Endothelial cell of umbilical vein (primary cell): ENCODE results near the gene IRF2BPL. TPM values are rescaled to one million over a fixed set of nuclear protein-coding genes. Genes with fewer than 3 reads are reported as not detected.

ENCODE experiments used
- BruUV-seq: library from RNA; stranded (reverse); fragments of 400-500 nt; replicated peaks from 2 replicates; lab custom pipeline; 2021; lab: Mats Ljungman, UMichigan
- CTCF ChIA-PET: fragments of 300-600, 350-600 bp; sonication (Branson Sonifier 250); formaldehyde crosslinking; loops from one replicate; lab custom pipeline; 2021; ENCODE audit warnings: antibody characterized with exemption, inconsistent platforms; lab: Charles Lee
- POLR2A ChIA-PET: fragments of 300-600, 350-600 bp; sonication (Branson Sonifier 250); formaldehyde crosslinking; loops from one replicate; lab custom pipeline; 2021; ENCODE audit warnings: antibody characterized with exemption, inconsistent platforms; lab: Charles Lee
- DNase-seq: peaks from one replicate; pipeline ENCODE4 v3.0.0-alpha.2; 2011; ENCODE audit warnings: low read depth, low spot score
- FAIRE-seq: peaks from 2 replicates; lab custom pipeline; 2011; peaks lifted over from hg19 to GRCh38; lab: Jason Lieb, UNC
- H2AFZ ChIP-seq: 2 replicates; pipeline ENCODE4 v1.6.0; 2012; ENCODE audit warnings: low read depth, low read length, control low read depth, inconsistent platforms
- H3K27ac ChIP-seq: 2 replicates; pipeline ENCODE4 v1.5.1; 2011; ENCODE audit warnings: low read depth, mild to moderate bottlenecking, control low read depth, low read length, moderate library complexity; ENCODE audit not compliant: insufficient read depth
- H3K27me3 ChIP-seq, 2 experiments: 2 replicates each; pipeline versions ENCODE4 v1.6.0 to v1.6.1; 2011; ENCODE audit warnings: low read length in 2 of 2, mixed read lengths in 1 of 2; ENCODE audit not compliant: control insufficient read depth in 2 of 2, insufficient read depth in 2 of 2
- H3K36me3 ChIP-seq, 2 experiments: 2 replicates in 1 of 2; 3 replicates in 1 of 2; pipeline ENCODE4 v1.5.1; 2011; ENCODE audit warnings: low read length in 2 of 2, mild to moderate bottlenecking in 1 of 2, moderate library complexity in 1 of 2; ENCODE audit not compliant: control insufficient read depth in 2 of 2, insufficient read depth in 2 of 2; ENCODE audit errors: extremely low read depth in 1 of 2
- H3K4me1 ChIP-seq: 3 replicates; pipeline ENCODE4 v1.5.1; 2011; ENCODE audit warnings: mild to moderate bottlenecking, low read length; ENCODE audit not compliant: control insufficient read depth, insufficient read depth; ENCODE audit errors: extremely low read depth
- H3K4me2 ChIP-seq: 2 replicates; pipeline ENCODE4 v1.6.1; 2011; ENCODE audit warnings: low read length, control low read depth, mixed read lengths; ENCODE audit not compliant: insufficient read depth
- H3K4me3 ChIP-seq, 3 experiments: fragments of 200-600 bp in 1 of 3; sonication (generic), shearing (Covaris generic) in 1 of 3; replicated peaks in 1 of 3; 2 replicates each; pipeline ENCODE4 v1.5.1; 2011 to 2016; ENCODE audit warnings: control low read depth in 3 of 3, low read length in 3 of 3, mild to moderate bottlenecking in 2 of 3, inconsistent platforms in 1 of 3, low read depth in 1 of 3, moderate library complexity in 1 of 3; ENCODE audit not compliant: insufficient read depth in 1 of 3
- H3K79me2 ChIP-seq: 2 replicates; pipeline ENCODE4 v1.6.0; 2012; ENCODE audit warnings: low read length, inconsistent platforms; ENCODE audit not compliant: control insufficient read depth, insufficient read depth
- H3K9ac ChIP-seq: replicated peaks from 2 replicates; pipeline ENCODE3; 2011; ENCODE audit warnings: low read length, control low read depth; ENCODE audit not compliant: insufficient read depth; ENCODE audit errors: extremely low read depth
- H3K9me1 ChIP-seq: replicated peaks from 3 replicates; pipeline ENCODE4 v1.6.0; 2011; ENCODE audit warnings: mild to moderate bottlenecking, low read length; ENCODE audit not compliant: control insufficient read depth, insufficient read depth; ENCODE audit errors: extremely low read depth
- H3K9me3 ChIP-seq: replicated peaks from 2 replicates; pipeline ENCODE4 v1.5.1; 2012; ENCODE audit warnings: low read length, inconsistent platforms; ENCODE audit not compliant: control insufficient read depth, insufficient read depth
- H4K20me1 ChIP-seq: replicated peaks from 2 replicates; pipeline ENCODE3; 2011; ENCODE audit warnings: mild to moderate bottlenecking, low read length; ENCODE audit not compliant: control insufficient read depth, insufficient read depth; ENCODE audit errors: extremely low read depth
- GATA2 ChIP-seq: IDR thresholded peaks from 2 replicates; pipeline ENCODE4 v1.7.0; 2011; ENCODE audit warnings: low read depth, mild to moderate bottlenecking, moderate library complexity, mixed read lengths, low read length; ENCODE audit not compliant: insufficient read length, insufficient read depth
- MYC ChIP-seq: IDR thresholded peaks from one replicate; pipeline ENCODE4 v1.6.1; 2011; ENCODE audit warnings: mild to moderate bottlenecking, low read depth, low read length
- POLR2A ChIP-seq: IDR thresholded peaks from 2 replicates; pipeline ENCODE4 v1.6.1; 2012; ENCODE audit warnings: low read depth, mild to moderate bottlenecking, control low read depth, low read length
- dilution Hi-C: fragments of 300-500 bp; cut with MboI; formaldehyde crosslinking; loops from one replicate; pipeline ENCODE4 v1.15.0; 2019; ENCODE audit warnings: low sequenced_read_pairs; ENCODE audit not compliant: extremely low pct_ligation_motif_present
- intact Hi-C: fragments of 100-400 bp; cut with micrococcal nuclease; formaldehyde crosslinking; loops from one replicate; pipeline ENCODE4 v1.10.0; 2022
- polyA plus RNA-seq, 4 experiments: library from polyadenylated mRNA; depleted of rRNA in 3 of 4; stranded (reverse) in 3 of 4; unstranded in 1 of 4; fragments of >200 nt; gene quantifications; 2 replicates each; pipeline versions ENCODE4 v1.2.1 to v1.2.3, GENCODE V29; 2011 to 2012; ENCODE audit warnings: missing spikeins in 1 of 4
- total RNA-seq: library from RNA; stranded (reverse); gene quantifications from 2 replicates; pipeline ENCODE4 v1.2.3, GENCODE V29; 2021
- TF ChIP-seq, protein P1 (sequence below), 2 donors: IDR thresholded peaks; 1 replicate in 1 of 2; 2 replicates in 1 of 2; pipeline ENCODE4 v1.5.1; 2011; ENCODE audit warnings: low read length in 2 of 2, mild to moderate bottlenecking in 2 of 2, moderate library complexity in 2 of 2, control low read depth in 1 of 2, inconsistent platforms in 1 of 2, low read depth in 1 of 2; ENCODE audit not compliant: insufficient read depth in 1 of 2; ENCODE audit errors: extremely low read depth in 1 of 2

IRF2BPL gene
- total and polyA plus RNA-seq, 2 donors (not counting 3 experiments of a cell fraction or from before 2014, with no cell fraction given), result 9.3 to 23.3 TPM

DNA sequence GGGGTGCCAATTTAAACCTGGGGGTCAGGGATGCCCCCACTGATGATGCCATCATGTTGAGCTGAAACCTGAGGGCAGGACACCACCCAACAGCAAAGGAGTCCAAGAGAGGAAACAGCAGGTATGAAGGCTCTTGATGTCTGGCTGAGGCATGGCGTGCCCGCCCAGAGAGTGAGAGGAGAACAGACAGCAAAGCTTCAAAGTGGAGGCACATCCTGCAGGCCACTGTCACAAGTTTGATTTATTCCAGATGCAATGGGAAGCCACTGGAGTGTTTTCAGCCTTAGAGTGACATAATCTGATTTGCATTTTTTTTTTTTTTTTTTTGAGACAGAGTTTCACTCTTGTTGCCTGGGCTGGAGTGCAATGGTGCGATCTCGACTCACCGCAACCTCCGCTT, 34.8 kb downstream of the IRF2BPL start:
- Histone ChIP-seq H3K36me3 (no peaks in the 10 kb centered on the region), H3K9me3 (no peaks in the 10 kb centered on the region), H3K27ac (no peak overlapping the region), H3K79me2 (no peaks in the 10 kb centered on the region), H4K20me1 (no peaks in the 10 kb centered on the region), H3K9ac (no peak overlapping the region), H3K4me1 (no peaks in the 10 kb centered on the region), H3K4me3 (no peak overlapping the region), H3K4me2 (no peak overlapping the region), H3K27me3 (no peaks in the 10 kb centered on the region), H2AFZ (no peak overlapping the region), H3K9me1 (no peaks in the 10 kb centered on the region)
- dilution Hi-C loops (no loop called here), intact Hi-C loops (no loop called here)
- no TSS peak for BruUV-seq
- ChIA-PET POLR2A (no interaction called here), CTCF (interaction anchor here (0.6 to 1.0 kb wide), 2 partner anchors 31 to 81 kb away, joined by 3 read pairs; no protein-coding TSS in a partner anchor)
- no peak for FAIRE-seq
- no peak for TF ChIP-seq POLR2A
- TF ChIP-seq, protein P1, sequence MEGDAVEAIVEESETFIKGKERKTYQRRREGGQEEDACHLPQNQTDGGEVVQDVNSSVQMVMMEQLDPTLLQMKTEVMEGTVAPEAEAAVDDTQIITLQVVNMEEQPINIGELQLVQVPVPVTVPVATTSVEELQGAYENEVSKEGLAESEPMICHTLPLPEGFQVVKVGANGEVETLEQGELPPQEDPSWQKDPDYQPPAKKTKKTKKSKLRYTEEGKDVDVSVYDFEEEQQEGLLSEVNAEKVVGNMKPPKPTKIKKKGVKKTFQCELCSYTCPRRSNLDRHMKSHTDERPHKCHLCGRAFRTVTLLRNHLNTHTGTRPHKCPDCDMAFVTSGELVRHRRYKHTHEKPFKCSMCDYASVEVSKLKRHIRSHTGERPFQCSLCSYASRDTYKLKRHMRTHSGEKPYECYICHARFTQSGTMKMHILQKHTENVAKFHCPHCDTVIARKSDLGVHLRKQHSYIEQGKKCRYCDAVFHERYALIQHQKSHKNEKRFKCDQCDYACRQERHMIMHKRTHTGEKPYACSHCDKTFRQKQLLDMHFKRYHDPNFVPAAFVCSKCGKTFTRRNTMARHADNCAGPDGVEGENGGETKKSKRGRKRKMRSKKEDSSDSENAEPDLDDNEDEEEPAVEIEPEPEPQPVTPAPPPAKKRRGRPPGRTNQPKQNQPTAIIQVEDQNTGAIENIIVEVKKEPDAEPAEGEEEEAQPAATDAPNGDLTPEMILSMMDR (IDR thresholded peaks at IDR 0.05; ENCODE audit: extremely low read depth in 1 of 2, insufficient read depth in 1 of 2, low read depth in 1 of 2, low read length in 2 of 2), result no peak
- TF ChIP-seq GATA2, result no peak
- DNase-seq, result no peak

DNA sequence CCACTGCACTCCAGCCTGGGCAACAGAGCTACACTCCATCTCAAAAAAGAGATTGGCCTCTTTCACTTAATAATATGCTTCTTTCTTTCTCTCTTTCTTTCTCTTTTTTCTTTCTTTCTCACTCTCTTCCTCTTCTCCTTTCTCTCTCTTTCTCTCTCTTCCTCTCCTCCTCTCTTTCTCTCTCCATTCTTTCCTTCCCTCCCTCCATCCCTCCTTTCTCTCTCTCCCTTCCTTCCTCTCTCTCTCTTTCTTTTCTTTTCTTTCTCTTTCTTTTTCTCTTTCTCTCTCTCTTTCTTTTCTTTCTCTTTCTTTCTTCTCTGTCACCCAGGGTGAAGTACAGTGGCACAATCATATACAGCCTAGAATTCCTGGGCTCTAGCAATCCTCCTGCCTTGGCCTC, 38.4 kb downstream of the IRF2BPL start:
- no peak overlapping the region for H2AFZ ChIP-seq
- H3K9me1 ChIP-seq, result no peaks in the 10 kb centered on the region
- no peaks in the 10 kb centered on the region for H3K36me3 ChIP-seq
- FAIRE-seq (no peak), DNase-seq (no peak)
- no peaks in the 10 kb centered on the region for H4K20me1 ChIP-seq
- intact Hi-C loops (no loop called here), dilution Hi-C loops (no loop called here)
- no peaks in the 10 kb centered on the region for H3K27me3 ChIP-seq
- H3K27ac ChIP-seq, result no peak overlapping the region
- H3K4me1 ChIP-seq, result peaks cover 4% of the 10 kb centered on the region
- POLR2A ChIA-PET, result no interaction called here
- no peak overlapping the region for H3K4me2 ChIP-seq
- no TSS peak for BruUV-seq
- H3K79me2 ChIP-seq, result no peaks in the 10 kb centered on the region
- no peaks in the 10 kb centered on the region for H3K9me3 ChIP-seq
- H3K9ac ChIP-seq, result no peak overlapping the region
- no peak overlapping the region for H3K4me3 ChIP-seq
- CTCF ChIA-PET, result no interaction called here
- no peak for TF ChIP-seq MYC
